Choroid plexus epithelial cell (primary cell): ENCODE data around the gene FYCO1.

Experiments
- DNase-seq: peaks from one replicate; pipeline ENCODE4 v3.0.0-alpha.2; 2010; ENCODE audit warnings: low read depth
- H3K4me3 ChIP-seq: 2 replicates; pipeline ENCODE4 v1.5.1; 2011; ENCODE audit warnings: low read depth, mild to moderate bottlenecking, control low read depth, low read length, moderate library complexity
- CTCF ChIP-seq: conservative IDR thresholded peaks from 2 replicates; pipeline ENCODE4 v1.5.1; 2011; ENCODE audit warnings: low read depth, mild to moderate bottlenecking, control low read depth, inconsistent platforms, low read length, moderate library complexity

FYCO1 gene

GRCh38 chr3:45931496-45931895, 64.1 kb downstream of the FYCO1 start:
- DNase-seq: no peak
- no peak overlapping the region for H3K4me3 ChIP-seq
- TF ChIP-seq CTCF: no peak

GRCh38 chr3:45929042-45929679, 66.5 kb downstream of the FYCO1 start:
- TF ChIP-seq CTCF: peak; percentile 94

GRCh38 chr3:45927881-45928280, 67.7 kb downstream of the FYCO1 start:
- TF ChIP-seq CTCF: no peak
- no peak for DNase-seq
- no peak overlapping the region for H3K4me3 ChIP-seq

More at GRCh38 chr3:45929042-45929679, 66.5 kb downstream of the FYCO1 start:
- H3K4me3 ChIP-seq: no peak overlapping the region
- DNase-seq: peak; percentile 50

- DNase-seq: peak; percentile 23
- H3K4me3 ChIP-seq: no peak overlapping the region
- TF ChIP-seq CTCF: no peak
These were observed 71.9 kb downstream of the FYCO1 start for GRCh38 chr3:45923755-45924154.

GRCh38 chr3:45922950-45923590, 72.6 kb downstream of the FYCO1 start:
- DNase-seq: no peak

GRCh38 chr3:45922039-45922326, 73.6 kb downstream of the FYCO1 start:
- H3K4me3 ChIP-seq: no peak overlapping the region
- no peak for DNase-seq
- TF ChIP-seq CTCF: no peak

More at GRCh38 chr3:45922950-45923590, 72.6 kb downstream of the FYCO1 start:
- no peak overlapping the region for H3K4me3 ChIP-seq
- TF ChIP-seq CTCF: no peak
